HG02571 (cell line): Measurements from ENCODE around the gene ZNF688.
A peak's percentile ranks its signal among the peaks of the same experiment; 100 is the strongest.
"Not testable (repeated sequence)": the region's sequence is repeated elsewhere in the genome, so short reads cannot be mapped to it uniquely, and the experiment has no call there.

ENCODE experiments used
- ATAC-seq: cut with Tn5 transposase; IDR thresholded peaks from one replicate; pipeline ENCODE4 v1.9.1; 2021; ENCODE audit warnings: mild to moderate bottlenecking, moderate library complexity; ENCODE audit not compliant: unreplicated experiment

Gene ZNF688

DNA sequence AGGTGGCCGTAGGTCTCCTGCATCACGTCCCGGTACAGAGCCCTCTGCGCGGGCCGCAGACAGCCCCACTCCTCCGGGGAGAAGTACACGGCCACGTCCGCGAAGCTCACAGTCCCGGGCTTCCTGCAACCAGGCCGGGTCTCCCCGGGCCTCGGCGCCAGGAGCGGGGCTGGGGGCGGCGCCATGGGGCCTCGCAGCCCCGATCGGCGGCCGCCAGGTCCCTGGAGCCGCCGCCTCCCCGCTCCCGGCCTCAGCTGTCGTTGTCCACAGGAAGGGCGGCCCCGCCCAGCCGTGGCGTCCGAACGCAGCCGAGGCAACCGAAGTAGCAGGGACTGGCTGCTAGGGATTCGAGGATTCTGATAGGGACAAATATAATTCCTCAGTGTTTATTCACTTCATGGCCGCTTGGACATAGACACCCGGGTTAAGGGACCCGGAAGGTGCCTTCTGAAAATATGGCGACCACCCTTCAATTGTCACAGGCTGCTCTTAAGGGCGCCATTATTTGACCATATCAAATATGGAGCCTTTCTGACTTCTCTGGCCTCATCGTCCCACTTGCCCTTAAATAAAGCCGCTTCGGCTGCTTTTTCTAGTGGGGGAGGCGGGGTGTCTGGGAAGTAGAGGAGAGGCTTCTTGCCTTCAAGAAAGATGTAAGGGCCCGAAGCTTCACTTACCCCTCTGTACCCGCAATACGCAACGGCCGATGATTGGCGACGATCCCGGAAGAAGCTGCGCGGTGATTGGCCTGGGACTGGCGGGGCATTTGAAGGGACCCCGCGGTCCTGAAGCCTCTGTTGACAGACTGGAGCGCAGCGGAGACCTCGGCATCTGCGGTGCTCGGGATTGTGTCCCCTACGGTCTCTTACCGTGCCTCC lies at the start of gene ZNF688:
Gene ZNF688, minus strand, starts transcription at position 270 of the 878 bp plus-strand sequence. Its CDS starts 85 bp downstream, at position 185.
- peak; percentile 67 for ATAC-seq

DNA sequence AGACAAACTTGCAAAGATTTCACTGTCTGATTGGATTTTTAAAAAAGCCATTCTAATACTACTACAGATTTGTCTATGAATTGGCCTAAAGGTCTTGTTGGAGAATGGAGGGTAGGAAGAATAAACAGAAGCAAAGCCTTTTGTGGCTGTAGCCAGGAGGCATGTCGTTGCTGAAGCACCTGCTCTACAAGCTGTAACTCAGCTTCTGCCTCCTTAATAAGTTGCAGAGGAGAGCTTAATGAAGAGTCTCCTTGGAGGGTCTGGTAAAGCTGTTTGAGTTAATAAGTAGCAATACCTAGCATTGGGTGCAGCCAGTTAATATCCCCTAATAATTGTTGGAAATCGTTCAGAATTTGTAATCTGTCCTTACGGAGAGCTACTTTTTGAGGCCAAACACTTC lies 48.7 kb upstream of the ZNF688 start:
- no peak for ATAC-seq

DNA sequence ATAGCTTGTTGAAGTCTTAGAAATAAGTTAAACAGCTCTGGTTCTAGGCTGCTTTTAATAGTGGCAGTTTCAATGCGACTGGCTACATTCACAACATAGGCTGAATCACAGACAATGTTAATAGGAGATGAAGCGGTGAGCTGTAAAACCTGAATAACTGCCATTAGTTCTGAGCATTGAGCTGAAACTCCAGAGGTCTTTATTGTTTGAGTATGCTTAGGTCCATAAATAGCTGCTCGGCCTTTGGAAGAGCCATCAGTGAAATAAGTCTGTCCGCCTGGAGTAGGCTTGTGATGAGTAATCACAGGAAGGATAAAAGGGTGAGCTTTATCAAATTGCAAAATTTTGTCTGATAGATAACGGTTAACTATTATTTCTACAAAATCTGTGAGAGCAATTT lies 48.1 kb upstream of the ZNF688 start:
- no peak for ATAC-seq

DNA sequence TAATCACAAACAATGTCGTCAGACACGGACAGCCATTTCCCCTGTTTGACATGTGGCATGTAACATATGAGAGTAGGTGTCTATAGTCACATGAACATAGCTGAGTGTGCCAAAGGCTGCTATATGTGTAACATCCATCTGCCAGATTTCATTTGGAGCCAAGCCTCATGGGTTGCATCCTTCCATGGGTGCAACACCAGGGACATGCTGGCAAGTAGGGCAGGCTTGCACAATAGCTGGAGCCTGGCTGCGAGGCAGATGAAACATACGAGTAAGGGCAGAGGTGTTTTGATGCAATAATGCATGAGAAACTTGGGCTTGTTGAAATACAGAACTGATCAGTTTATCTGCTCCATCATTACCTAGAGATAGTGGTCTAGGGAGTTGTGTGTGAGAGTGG lies 47.7 kb upstream of the ZNF688 start:
- ATAC-seq, result no peak

DNA sequence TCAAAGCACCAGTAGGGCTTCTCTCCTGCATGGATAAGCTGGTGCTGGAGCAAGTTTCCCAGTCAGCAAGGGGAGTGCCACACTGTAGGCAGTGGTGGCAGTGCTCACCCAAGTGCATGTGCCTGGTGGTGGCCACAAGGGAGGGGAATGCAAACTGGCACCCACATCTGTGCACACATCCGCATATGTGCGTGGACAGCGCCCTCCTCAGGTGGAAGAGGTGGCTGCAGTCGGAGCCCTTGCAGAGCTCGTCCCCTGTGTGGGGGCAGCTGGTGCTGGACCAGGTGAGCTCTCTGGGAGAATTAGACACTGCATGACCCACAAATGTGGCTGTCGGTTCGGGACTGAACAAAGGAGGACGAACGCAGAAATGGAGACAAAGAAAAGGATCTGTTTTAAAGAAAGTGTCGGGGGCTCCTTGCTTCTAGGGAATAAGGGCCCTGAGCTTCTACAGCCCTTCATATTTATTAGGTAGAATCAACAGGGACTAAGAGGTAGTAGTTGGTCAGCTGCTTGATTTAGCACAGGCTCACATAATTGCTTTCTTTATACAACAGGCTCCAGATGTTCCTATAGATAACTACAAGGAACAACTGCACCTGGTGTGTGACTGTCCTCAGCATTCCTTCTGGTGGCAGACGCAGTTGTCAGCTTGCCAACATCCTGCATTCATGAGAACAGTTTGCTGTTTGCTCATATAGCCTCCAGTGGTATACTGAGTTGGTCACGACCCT lies 44.0 kb upstream of the ZNF688 start:
- no peak for ATAC-seq

DNA sequence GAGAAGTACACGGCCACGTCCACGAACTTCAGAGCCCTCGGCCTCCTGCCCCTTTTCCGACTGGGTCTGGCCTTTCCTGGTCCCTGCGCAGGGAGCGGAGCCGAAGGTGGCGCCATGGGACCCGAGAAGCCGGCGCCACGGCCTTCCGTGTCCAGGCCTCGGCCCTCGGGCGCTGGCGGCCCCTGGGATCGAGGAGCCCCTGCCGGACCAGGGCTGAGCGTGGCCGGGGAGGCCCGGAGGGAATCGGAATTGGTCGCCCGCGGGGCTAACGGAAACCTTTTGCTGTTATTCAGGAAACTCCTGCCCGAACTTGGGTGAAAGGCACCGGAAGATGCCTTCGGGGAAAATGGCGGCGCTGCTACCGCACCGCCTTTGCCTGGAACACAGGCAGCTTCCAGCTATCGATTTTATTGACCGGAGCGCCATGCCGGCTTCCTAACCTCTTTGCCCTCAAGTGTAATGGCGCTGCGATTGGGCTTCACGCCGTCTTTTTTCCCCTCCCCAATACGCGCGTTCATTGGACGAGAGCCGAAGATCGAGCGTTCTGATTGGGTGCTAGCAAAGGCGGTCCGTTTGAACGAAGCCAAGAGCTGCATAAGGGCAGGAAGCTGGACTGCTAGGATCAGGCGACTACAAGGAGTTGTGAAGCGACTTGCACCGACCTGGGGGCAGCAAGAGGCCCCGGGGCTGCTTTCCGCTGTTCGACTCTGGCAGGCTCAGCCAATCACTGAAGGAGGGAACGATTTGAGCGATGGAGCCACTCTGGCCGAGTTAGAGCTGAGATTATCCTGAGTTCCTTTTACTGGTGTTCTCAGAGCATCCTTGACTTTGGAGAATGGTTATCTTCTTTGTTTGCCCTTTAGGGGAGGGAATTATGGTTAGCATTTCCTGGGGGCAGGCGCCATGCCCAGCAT lies 38.7 kb upstream of the ZNF688 start, which contains the start of gene ZNF689:
Gene ZNF689, minus strand, starts transcription at position 464 of the 914 bp plus-strand sequence. Its CDS starts 348 bp downstream, at position 116.
- ATAC-seq, result peak; percentile 81

DNA sequence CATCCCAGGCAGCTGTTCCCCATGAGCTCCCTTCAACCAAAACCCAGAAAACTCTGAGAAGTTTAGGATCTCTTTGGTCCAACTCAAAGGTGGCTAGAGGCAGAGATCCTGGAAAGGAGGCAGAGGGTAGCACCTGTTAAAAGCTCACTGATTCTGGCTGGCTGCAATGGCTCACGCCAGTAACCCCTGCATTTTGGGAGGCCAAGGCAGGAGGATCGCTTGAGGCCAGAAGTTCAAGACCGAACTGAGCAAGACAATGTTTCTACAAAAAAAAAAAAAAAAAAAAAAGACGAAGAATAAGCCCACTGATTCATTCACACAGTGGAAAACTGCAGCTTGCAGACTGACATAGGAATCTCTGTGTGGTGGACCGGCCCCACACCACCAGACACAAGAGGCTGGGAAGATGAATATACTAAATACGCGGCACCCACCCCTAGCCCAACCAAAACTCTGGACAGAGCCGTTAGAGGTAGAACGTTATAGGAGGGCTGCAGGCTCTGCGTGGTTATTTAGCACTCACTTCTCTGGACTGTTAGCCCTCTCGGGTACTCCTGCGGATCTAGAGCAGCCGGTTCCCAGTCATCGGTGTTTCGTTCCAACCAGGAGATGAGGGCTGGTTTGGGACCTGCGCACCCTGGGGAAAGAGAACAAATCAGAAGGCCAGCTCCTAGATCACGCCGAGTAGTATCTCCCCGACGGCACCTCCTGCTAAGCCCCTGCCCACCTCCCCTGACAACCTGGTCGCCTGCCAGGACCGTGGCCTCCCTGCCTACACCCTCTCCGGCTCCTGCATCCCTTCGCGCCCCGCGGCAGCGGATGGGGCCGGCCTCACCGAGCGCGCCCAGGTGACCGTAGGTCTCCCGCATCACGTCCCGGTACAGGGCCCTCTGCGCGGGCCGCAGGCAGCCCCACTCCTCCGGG lies 37.8 kb upstream of the ZNF688 start:
- ATAC-seq, result peak; percentile 28

DNA sequence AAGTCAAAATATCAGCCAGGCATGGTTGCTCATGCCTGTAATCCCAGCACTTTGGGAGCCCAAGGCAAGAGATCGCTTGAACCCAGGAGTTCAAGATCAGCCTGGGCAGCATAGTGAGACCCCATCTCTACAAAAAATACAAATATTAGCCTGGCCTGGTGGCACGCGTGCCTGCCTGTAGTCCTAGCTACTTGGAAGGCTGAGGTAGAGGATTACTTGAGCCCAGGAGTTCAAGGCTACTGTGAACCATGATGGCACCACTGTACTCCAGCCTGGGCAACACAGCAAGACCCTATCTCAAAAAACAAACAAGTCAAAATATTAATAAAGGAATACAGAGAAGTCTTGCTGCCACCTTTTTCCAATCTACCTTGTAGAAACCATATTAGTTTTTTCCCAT lies 34.5 kb upstream of the ZNF688 start:
- ATAC-seq, result no peak

DNA sequence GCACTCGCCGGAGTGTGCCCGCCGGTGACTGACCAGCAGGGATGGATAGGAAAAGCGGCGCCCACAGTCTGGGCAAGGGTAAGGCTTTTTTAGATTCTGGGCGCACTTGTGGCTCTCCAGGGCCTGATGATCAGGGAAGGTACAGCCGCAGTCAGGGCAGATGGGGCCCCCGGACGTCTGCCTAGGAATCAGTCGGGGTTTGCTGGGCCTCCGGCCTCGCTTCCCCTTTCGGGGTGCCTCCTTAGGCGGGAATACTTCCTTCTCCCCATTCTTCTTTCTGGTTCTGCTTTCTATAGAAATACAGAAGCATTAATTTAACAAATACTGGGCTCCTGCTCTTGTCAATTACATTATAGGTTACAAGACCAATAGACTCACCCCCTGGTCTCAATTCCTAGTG lies 33.6 kb upstream of the ZNF688 start:
- ATAC-seq, result no peak

DNA sequence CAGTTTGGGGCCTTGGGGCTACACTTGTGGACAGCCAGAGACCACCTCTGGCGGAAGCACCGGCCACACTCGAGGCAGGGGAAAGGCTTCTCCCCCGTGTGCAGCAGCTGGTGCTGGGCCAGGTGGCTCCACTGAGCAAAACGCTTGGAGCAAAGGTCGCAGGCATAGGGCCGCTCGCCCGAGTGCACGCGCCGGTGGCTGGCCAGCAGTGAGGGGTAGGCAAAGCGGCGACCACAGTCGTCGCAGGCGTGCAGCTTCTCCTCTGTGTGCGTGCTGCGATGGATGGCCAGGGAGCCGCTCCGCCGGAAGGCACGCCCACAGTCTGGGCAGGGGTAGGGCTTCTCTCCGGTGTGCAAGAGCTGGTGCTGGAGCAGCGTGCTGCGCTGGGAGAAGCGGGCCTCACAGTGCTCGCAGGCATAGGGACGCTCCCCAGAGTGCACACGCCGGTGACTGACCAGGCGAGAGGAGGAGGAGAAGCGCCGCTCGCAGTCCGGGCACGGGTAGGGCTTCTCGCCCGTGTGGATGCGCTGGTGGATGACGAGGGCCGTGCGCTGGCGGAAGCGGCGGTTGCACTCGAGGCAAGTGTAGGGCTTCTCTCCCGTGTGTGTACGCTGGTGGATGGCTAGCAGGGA lies 32.9 kb upstream of the ZNF688 start:
- no peak for ATAC-seq

DNA sequence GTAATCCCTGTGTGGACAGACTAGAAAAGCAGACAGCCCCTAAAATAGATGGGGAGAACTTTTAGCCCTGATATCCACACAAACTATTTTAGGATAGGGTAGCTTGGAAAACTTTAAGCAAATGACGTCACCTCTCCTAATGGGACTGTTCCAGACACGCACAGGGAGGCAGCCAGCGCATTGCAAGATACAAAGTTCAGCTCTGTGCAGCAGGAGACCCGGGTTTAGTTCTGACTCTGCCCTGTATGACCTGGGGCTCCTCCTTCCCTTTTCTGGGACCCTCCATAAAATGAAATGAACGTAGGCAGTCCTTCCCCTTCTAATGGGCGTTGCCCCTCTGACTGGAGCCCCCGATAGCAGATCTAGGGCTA lies 32.4 kb upstream of the ZNF688 start:
- no peak for ATAC-seq

DNA sequence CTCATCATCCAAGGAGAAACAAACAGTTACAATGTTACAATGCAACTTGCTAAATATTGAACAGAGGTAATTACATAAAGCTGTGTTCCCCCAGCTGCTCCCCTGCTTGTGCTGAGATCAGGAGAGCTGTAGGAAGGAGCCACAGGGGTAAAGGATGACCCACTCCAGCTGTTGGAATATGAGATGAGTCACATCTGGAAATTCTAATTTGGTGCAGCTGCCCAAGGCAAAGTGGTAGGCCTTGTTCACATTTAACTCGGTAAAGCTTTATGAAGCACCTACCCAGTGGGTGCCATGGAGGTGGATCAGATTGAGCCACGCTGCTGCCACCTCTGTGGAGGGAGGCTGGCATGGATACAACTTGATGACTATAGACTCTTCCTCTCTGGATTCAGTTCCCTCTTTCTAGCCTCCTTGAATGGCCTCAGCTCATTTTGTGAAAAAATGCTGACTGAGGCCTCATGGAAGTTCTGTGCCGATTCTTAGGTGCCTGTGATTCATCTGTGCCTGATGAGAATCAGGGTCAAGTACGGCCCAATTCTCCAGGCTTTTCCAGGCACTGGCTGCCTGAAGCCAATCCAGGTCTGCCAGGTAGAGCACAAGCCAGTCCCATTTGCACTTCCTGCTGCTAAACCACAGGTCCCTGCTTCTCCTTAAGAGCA lies 31.2 kb upstream of the ZNF688 start:
- no peak for ATAC-seq

DNA sequence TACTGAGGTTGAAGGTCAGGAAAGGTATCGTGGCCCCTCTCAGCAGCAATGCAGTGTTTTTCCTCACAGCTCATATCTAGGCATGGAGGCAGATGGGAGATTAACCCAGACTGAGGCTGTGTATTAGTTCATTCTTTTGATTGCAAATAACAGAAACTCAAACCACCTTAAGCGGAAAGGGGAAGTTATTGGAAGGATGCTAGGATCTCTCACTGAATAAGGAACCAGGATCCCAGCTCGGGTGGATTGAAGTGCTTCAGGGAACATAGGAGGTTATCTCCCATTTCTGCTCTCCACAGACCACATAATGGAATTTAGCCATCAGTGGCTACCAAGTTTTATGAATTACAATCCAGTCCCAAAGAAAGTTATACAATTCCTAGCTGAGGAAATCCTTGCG lies 30.5 kb upstream of the ZNF688 start:
- no peak for ATAC-seq

DNA sequence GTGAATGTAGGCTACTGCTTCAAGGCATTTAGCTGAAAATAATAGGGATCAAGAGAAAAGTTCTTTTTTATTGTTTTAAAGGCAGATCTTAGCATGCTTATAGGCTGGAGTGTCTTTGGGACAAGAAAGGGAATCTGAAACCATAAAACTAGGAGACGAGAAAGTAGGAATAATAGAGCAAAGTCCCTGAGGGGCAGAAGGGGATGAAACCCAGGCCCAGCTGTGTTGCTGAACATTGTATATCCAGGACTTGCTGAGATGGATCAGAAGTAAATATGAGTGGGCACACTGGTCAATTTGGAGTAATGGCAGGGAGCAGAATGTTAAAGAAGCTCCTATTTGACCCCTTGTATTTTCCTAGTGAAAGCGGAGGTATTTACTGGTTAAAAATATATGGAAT lies 29.4 kb upstream of the ZNF688 start:
- ATAC-seq, result no peak

DNA sequence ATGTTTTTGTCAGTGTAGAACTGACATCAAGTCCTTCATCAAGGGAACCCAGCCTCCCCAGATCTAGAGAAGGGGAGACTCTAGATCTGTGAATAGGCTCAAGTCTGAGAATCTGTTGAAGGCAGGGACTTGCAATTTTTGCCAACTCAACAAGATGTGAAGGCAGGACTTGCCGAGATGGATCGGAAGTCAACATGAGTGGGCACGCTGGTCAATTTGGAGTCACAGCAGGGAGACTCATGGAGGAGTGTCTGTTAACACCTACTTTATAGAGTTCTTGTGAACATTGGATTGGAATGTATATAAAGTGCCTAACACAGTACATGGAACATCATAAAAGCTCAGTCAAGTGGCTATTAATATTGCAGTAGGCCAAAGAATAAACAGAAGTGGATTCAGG lies 28.7 kb upstream of the ZNF688 start:
- ATAC-seq, result no peak

DNA sequence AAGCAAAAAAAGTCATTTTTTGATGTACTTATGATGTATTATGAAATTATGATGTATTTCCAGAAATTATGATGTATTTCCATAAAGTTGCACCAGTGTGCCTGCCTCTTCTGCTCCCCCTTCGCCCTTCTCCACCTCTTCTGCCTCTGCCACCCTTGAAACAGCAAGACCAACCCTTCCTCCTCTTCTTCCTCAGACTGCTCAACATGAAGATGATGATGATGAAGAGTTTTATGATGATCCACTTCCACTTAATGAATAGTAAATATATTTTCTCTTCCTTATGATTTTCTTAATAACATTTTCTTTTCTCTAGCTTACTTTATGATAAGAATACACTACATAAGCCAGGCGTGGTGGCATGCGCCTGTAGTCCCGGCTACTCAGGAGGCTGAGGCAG lies 21.4 kb upstream of the ZNF688 start:
- no peak for ATAC-seq

DNA sequence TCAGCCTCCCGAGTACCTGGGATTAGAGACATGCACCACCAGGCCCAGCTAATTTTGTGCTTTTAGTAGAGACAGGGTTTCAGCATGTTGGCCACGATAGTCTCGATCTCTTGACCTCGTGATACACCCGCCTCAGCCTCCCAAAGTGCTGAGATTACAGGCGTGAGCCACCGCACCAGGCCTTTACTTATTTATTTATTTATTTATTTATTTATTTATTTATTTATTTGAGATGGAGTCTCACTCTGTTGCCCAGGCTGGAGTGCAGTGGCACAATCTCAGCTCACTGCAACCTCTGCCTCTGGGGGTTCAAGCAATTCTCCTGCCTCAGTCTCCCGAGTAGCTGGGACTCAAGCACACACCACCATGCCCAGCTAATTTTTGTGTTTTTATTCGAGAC lies 19.4 kb upstream of the ZNF688 start:
- not testable (repeated sequence) for ATAC-seq

DNA sequence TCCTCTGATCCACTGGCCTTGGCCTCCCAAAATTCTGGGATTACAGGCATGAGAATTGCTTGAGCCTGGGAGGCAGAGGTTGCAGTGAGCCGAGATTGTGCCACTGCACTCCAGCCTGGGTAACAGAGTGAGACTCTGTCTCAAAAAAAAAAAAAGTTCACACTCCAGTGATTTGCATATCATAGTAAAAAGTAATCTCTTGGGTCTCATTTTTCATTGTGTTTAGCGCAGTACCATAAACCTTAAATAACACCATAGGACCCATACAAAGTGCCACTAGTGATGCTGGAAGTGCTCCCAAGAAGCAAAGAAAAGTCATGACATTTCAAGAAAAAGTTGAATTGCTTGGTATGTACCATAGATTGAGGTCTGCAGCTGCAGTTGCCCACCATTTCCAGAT lies 18.1 kb upstream of the ZNF688 start:
- ATAC-seq, result not testable (repeated sequence)

DNA sequence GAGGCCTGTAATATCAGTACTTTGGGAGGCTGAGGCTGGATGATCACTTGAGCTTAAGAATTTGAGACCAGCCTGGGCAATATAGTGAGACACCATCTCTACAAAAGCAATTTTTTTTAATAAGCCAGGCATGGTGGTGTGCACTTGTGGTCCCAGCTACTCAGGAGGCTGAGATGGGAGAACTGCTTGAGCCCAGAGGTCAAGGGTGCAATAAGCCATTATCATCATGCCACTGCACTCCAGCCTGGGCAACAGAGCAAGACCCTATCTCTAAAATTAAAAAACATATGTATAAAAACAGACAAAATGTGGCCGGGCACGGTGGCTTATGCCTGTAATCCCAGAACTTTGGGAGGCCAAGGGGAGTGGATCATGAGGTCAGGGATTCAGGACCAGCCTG lies 17.1 kb upstream of the ZNF688 start:
- no peak for ATAC-seq
